ENCODE measurements around the gene KDM4C.
A peak's percentile ranks its signal among the peaks of the same experiment; 100 is the strongest.
"Not testable (repeated sequence)": the region's sequence is repeated elsewhere in the genome, so short reads cannot be mapped to it uniquely, and the experiment has no call there.

The KDM4C gene

DNA sequence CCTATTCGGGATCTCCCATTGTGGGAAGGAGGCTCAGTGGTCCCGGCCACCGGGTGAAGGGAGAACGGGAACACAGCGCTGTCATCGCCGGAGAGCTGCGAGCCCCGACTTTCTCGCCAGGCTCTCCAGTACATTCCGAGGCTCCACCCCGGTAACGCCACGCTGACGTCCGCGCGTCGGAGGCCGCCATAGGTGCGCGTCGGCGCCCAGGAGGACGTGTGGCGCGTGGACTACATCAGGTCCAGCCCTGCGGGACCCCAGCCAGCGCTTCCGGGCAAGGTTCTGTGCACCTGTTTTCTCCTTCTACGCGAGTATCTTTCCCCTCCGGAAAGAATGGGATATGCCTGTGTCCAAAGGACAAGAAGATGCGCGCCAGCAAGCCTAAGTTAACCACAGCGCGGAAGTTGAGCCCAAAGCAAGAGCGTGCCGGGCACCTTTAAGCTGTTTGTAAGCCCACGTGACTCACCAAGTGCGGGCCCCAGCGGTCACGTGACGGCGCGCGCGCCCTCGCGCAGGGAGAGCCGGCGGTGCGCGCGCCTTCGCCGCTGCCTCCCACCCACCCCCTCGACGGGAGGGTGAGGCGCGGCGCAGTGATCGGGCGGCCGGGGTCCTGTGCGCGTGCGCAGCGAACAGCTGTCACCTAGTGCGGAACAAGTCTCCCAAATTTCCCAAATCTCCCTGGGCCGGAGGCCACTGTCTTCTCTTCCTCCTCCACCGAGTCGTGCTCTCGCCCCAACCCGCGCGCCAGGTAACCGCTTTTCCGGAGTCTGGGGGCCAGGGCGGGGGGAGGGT, at the start of gene KDM4C:
Gene KDM4C (plus strand): TSS at position 518 of the 792 bp plus-strand sequence. CDS start 35,016 bp downstream, outside the sequence.
- DNase-seq (ENCODE audit: low spot score): peak; percentile 92

- DNase-seq (ENCODE audit: low spot score): no peak
Measured at GRCh38 chr9:6708732-6709131, 49.0 kb upstream of the KDM4C start.

DNA sequence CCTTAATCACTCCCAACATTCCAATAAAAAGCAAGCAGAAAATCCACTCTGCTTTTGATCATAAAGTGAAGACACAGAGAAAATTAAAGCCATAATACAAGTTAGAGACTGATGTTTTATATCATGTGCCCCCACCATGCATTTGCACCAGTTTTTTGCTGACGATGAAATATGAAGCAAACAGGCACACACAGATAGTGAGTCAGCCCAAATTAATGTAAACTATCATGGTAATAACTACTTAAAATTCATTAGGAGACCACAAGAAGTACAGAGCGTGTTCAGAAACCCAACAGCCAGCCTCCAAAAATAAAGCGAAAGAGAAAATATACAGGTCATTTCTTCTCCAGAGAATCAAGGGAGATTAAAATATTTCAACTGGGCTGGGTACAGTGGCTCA, 46.4 kb upstream of the KDM4C start:
- no peak for DNase-seq (ENCODE audit: low spot score)

DNA sequence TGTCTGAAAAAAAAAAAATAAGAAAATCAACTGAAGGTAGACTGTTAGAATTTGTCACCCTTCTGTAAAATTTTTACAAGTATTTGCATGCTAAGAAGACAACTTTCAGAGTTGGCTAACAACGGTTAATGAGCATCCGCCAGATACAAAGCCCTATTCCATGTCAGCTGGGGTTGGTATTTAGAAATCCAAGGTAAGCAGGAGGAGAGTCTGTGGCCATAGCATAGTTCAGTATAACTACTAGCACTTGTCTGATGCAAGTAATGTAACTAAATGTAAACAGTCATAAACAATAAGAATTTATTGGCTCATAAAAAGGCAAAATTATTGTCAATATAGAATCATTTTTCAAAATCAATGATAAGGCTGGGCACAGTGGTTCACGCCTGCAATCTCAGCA, 45.7 kb upstream of the KDM4C start:
- no peak for DNase-seq (ENCODE audit: low spot score)

- no peak for DNase-seq (ENCODE audit: low spot score)
Measured at GRCh38 chr9:6714176-6714575, 43.6 kb upstream of the KDM4C start.

- not testable (repeated sequence) for DNase-seq (ENCODE audit: low spot score)
Measured at GRCh38 chr9:6715153-6715754, 42.5 kb upstream of the KDM4C start.

DNA sequence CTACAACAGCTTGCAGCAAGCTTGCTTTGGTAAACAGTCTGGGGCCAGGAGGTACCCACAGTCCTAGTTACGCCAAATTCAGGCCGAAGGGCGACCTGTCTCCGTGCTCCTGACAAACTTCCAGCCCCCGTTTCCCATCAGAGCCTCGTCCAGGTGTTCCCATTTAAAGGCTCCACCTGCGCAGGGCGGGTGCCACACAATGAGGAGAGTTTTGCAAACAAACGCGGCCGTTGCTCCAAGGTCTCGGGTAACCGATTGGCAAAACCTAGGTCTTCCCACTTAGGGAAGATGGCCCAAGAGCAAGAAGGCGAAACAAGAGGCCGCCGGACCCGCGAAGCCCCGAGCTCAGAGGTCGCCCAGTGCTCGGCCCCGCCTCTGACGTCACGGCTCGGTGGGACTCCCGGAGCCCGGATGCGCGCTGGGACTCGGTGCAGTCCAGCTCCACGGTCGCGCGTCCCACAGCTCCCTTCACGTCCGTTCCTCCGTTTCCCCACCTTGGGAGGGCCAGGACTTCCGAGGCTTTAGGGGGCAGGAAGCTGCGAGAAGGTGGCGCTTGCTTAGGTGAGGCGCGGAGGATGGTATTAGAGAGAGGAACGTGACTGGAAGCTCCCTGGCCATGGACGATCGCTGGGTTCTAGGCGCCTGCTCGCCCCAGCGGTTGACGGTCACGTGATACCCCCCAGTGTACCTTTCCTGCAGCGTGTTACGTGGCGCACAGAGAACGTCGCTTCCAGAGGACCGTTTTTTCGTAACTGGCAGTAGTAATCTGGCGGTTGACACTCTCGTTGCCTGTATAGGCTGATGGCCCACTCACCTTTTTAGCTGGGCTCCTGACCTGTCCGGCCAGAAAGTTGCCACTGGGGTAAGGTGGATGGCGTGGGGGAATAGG, 41.8 kb upstream of the KDM4C start:
- peak; percentile 64 for DNase-seq (ENCODE audit: low spot score)

DNA sequence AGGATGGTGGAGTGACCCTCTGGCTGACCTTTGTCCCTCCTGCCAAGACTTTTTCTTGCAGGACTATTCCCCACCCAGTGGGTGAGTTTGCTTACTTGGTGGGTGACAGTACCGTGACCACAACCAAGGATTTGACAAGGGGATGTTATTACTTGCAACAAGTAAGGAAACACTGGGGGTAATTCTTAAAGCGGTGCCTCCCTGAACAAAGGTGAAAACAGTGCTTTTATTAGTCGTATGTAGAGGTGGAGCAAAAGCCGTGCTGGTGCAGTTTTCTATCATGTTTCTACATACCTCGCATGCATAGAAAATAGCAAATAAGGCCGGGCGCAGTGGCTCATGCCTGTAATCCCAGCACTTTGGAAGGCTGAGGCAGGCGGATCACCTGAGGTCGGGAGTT, 41.0 kb upstream of the KDM4C start:
- DNase-seq (ENCODE audit: low spot score): no peak

DNA sequence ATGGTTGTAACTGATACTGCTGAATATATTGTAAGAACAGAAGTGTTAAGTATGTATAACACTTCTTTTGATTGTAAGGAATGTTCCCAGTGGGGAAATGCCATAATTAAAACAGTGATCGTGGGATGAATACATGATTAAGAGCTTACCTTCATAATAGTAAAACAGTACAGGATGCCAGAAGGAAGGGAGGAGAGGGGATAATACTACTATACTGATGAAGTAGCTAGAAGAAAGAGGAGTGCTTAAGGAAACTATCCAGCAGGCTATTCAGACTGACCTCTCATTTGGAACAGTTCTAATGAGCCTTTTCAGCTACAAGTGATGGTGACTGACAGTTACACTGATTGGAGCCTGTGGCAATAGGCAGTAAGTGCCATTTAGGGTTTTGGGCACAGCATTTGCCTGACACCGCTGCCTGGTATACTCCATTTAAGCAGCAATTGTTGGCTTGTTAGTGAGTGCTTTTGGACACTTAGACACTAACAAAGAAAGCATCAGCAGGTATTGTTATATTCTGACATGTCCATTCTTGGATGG, 33.8 kb upstream of the KDM4C start:
- no peak for DNase-seq (ENCODE audit: low spot score)

- DNase-seq (ENCODE audit: low spot score): no peak
Measured at GRCh38 chr9:6733257-6733656, 24.5 kb upstream of the KDM4C start.

- DNase-seq (ENCODE audit: low spot score): no peak
Measured at GRCh38 chr9:6733831-6734230, 23.9 kb upstream of the KDM4C start.

- no peak for DNase-seq (ENCODE audit: low spot score)
Measured at GRCh38 chr9:6735422-6735821, 22.4 kb upstream of the KDM4C start.

DNA sequence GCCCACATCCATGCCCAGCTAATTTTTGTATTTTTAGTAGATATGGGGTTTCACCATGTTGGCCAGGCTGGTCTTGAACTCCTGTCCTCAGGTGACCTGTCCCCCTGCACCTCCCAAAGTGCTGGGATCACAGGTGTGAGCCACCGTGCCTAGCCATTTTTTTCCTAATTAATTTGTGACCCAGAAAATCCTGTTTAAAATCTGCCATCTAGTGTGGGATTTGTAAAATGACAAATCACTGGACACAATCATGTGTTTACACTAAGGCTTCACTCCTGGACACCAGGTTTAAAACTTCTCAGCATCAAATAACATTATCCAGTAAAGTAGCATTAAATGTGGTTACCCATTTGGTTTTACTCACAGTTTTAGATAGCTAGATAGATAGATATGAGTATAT, 18.6 kb upstream of the KDM4C start:
- no peak for DNase-seq (ENCODE audit: low spot score)

DNA sequence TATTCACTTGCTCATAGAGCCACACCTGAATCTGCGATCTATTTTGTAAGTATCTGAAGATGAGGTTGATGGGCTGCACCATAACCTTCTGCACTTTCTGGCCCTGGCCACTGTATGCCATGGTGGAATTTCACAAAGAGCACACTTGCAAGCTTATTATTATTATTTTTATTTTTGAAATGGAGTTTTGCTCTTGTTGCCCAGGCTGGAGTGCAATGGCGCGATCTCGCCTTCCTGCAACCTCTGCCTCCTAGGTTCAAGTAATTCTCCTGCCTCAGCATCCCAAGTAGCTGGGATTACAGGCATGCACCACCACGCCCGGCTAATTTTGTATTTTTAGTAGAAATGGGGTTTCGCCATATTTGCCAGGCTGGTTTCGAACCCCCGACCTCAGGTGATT, 8.9 kb upstream of the KDM4C start:
- not testable (repeated sequence) for DNase-seq (ENCODE audit: low spot score)

DNA sequence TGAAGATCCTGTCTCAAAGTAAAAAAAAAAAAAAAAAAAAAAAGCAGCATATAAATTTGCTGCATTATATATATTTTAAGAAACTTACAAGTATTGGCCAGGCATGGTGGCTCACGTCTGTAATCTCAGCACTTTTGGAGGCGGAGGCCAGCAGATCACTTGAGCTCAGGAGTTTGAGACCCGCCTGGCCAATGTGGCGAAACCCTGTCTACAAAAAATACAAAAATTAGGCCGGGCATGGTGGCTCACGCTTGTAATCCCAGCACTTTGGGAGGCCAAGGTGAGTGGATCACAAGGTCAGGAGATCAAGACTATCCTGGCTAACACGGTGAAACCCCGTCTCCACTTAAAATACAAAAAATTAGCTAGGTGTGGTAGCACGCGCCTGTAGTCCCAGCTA, 2.9 kb upstream of the KDM4C start:
- DNase-seq (ENCODE audit: low spot score): not testable (repeated sequence)

DNA sequence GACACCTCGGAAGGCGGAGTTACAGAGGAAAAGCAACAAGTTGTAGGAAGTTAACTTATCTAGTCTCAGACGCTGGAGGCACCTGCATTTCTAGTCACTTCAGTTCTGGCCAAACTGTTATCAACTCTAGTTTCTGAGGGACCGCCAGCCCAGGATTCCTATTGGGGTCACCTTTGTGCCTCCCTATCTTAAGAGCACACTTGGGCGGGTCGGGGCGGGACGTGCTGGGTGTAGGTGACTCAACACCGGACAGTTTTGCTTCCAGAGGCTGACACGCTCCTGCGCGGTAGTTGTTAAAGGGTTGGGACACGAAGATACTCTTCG, 679 bp upstream of the KDM4C start:
- peak; percentile 84 for DNase-seq (ENCODE audit: low spot score)

GRCh38 chr9:6758248-6758497, 400 bp downstream of the KDM4C start:
- DNase-seq (ENCODE audit: low spot score): no peak

DNA sequence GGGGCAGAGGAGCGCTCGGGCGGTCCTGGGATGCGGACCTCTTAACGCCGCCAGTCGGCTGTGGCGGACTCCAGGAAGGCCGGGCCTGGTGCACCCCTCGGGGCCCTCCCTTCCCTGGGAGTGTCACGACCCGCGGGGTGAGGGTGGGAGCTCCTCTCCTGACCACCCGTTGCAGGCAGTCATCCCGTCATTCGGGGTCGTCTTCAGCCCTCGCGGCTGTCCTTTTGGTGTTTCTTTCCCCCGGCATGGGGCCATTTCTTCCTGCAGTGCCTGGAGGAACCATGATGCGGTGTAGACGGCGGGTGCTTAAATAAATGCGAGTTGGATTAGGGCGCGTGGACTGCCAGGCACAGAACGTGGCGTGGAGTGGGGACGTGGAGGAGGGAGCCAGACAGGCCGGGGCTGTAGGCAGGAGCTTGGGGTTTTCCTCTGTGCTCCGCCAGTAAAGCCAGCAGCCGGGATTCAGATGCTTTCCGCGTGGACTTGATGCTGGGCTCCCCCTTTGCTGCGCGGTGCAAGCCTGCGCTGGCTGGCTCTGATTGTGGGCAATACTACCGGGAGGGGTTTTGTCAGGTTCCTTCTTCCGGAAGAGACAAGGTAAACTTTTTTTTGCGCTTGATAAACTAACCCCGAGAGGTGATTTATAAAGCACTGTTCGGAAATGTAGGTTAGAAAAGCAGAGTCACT, 868 bp downstream of the KDM4C start:
- no peak for DNase-seq (ENCODE audit: low spot score)

GRCh38 chr9:6759185-6759977, 1.6 kb downstream of the KDM4C start:
- peak; percentile 59 for DNase-seq (ENCODE audit: low spot score)

- no peak for DNase-seq (ENCODE audit: low spot score)
Measured at GRCh38 chr9:6761306-6761705, 3.5 kb downstream of the KDM4C start.

DNA sequence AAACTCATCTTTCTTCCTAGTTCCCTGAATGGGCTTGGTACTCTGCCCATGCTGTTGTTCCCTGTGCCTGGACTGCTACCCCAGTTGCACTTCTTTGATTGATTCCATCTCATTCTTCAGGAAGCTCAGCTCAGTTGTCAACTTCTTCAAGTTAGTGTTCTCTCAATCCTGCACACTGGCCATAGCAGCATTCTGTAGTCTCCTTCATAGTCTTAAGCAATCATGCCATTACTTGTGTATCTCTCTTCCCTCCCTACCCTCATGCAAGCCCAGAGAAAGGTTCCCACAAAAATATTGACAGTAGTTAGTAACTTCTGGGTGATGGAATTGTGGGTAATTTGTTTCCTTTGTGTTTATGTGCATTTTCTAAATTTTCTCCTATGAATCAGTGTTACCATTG, 5.5 kb downstream of the KDM4C start:
- no peak for DNase-seq (ENCODE audit: low spot score)

- DNase-seq (ENCODE audit: low spot score): no peak
Measured at GRCh38 chr9:6764011-6764410, 6.2 kb downstream of the KDM4C start.
